Testis (tissue), 3 donors: ENCODE measurements around the gene ERAP2. TPM values are rescaled to one million over a fixed set of nuclear protein-coding genes. Genes with fewer than 3 reads are reported as not detected.
"Not testable (repeated sequence)": the region's sequence is repeated elsewhere in the genome, so short reads cannot be mapped to it uniquely, and the experiment has no call there.

Experiments used
- DNase-seq: peaks from one replicate; pipeline ENCODE4 v3.0.0-alpha.2; 2019
- H3K27ac ChIP-seq, 2 donors: fragments of 200-600 bp; sonication (generic); one replicate each; pipeline ENCODE4 v1.5.1; 2019
- H3K27me3 ChIP-seq: fragments of 200-600 bp; sonication (generic); one replicate; pipeline ENCODE4 v1.5.1; 2019
- H3K36me3 ChIP-seq: fragments of 200-600 bp; sonication (generic); one replicate; pipeline ENCODE4 v1.5.1; 2017; ENCODE audit warnings: low read depth; ENCODE audit errors: missing control alignments
- H3K4me1 ChIP-seq: fragments of 200-600 bp; sonication (generic); one replicate; pipeline ENCODE4 v1.5.1; 2019
- H3K4me3 ChIP-seq, 2 donors: fragments of 200-600 bp; sonication (generic); one replicate each; pipeline ENCODE4 v1.5.1; 2017 to 2019
- H3K9me3 ChIP-seq: fragments of 200-600 bp; sonication (generic); one replicate; pipeline ENCODE4 v1.5.1; 2017
- POLR2A ChIP-seq: fragments of 450-650 bp; IDR thresholded peaks from one replicate; pipeline ENCODE4 v1.6.1; 2017; ENCODE audit warnings: antibody characterized with exemption, mild to moderate bottlenecking, moderate library complexity
- WGBS, 2 donors: methylation state at CpG; one replicate each; pipeline ENCODE4 v1.1.5; 2018; 5-methylcytosine and 5-hydroxymethylcytosine counted together
- intact Hi-C: fragments of 100-400 bp; cut with DNase I; formaldehyde crosslinking; loops from one replicate; pipeline ENCODE4 v1.15.1; 2023; ENCODE audit warnings: low total_unique reads
- polyA plus RNA-seq: library from polyadenylated mRNA; stranded (reverse); fragments of 350-450 nt; fragmentation: Illumina TruSeq; extraction: RNeasy Lipid Tissue Mini Kit (QIAGEN cat#74804); gene quantifications from one replicate; pipeline ENCODE4 v1.2.3, GENCODE V29; 2014; ENCODE audit warnings: low read depth, low replicate concordance; ENCODE audit not compliant: insufficient read depth
- total RNA-seq, 2 donors: library from RNA; depleted of rRNA; stranded (reverse); fragments of >200 nt; gene quantifications; one replicate each; pipeline ENCODE4 v1.2.3, GENCODE V29; 2016
- TF ChIP-seq, protein P1 (sequence below), 3 experiments: fragments of 450-650 bp in 2 of 3; fragments of 200-600 bp in 1 of 3; sonication (generic) in 1 of 3; IDR thresholded peaks; one replicate each; pipeline ENCODE4 v1.5.1; 2016 to 2019; ENCODE audit warnings: antibody characterized with exemption in 3 of 3, mild to moderate bottlenecking in 2 of 3, moderate library complexity in 1 of 3

Gene ERAP2
- total and polyA plus RNA-seq, 3 donors from 2014 or later, result 4.0 to 5.6 (median 4.4) TPM

DNA sequence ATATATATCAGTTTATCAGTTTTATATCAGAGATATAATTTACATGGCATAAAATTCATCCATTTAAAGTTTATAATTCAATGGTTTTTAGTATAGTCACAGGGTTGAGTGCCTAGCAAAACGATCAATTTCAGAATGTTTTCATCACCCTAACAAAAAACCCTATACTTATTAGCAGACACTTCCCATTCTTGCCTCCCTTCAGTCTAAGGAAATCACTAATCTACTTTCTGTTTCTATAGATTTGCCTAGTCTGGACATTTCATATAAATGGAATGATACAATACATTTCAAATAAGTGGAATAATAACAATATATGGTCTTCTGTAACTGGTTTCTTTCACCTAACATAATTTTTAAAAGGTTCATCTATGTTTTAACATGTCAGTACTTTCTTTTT lies 50.0 kb downstream of the ERAP2 start:
- TF ChIP-seq, protein P1, sequence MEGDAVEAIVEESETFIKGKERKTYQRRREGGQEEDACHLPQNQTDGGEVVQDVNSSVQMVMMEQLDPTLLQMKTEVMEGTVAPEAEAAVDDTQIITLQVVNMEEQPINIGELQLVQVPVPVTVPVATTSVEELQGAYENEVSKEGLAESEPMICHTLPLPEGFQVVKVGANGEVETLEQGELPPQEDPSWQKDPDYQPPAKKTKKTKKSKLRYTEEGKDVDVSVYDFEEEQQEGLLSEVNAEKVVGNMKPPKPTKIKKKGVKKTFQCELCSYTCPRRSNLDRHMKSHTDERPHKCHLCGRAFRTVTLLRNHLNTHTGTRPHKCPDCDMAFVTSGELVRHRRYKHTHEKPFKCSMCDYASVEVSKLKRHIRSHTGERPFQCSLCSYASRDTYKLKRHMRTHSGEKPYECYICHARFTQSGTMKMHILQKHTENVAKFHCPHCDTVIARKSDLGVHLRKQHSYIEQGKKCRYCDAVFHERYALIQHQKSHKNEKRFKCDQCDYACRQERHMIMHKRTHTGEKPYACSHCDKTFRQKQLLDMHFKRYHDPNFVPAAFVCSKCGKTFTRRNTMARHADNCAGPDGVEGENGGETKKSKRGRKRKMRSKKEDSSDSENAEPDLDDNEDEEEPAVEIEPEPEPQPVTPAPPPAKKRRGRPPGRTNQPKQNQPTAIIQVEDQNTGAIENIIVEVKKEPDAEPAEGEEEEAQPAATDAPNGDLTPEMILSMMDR (IDR thresholded peaks at IDR 0.05), result no peak
- TF ChIP-seq POLR2A, result no peak
- H3K27ac ChIP-seq, result no peak overlapping the region
- H3K4me1 ChIP-seq, result no peaks in the 10 kb centered on the region
- no peaks in the 10 kb centered on the region for H3K27me3 ChIP-seq
- 90 to 96% methylated on average over 1 of the region's 1 CpG for WGBS, 2 donors
- no peak for DNase-seq
- intact Hi-C loops, result no loop called here
- H3K9me3 ChIP-seq, result no peaks in the 10 kb centered on the region
- no peak overlapping the region for H3K4me3 ChIP-seq
- H3K36me3 ChIP-seq, result no peaks in the 10 kb centered on the region

DNA sequence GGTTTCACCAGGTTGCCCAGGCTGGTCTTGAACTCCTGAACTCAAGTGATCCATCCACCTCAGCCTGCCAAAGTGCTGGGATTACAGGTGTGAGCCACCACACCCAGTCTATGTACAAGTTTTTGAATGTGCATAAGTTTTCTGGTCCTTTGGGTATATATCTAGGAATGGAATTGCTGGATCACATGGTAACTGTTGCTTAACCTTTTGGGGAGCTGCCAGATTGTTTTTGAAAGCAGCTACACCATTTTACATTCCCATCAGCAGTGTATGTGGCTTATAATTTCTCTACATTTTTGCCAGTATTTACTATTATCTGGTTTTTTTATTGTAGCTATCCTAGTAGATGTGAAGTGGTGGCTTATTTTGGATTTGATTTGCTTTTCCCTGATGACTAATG lies 50.7 kb downstream of the ERAP2 start:
- intact Hi-C loops, result no loop called here
- no peak for DNase-seq
- H3K27me3 ChIP-seq, result no peaks in the 10 kb centered on the region
- H3K9me3 ChIP-seq, result no peaks in the 10 kb centered on the region
- no peaks in the 10 kb centered on the region for H3K36me3 ChIP-seq
- H3K4me1 ChIP-seq, result no peaks in the 10 kb centered on the region
- no peak overlapping the region for H3K4me3 ChIP-seq
- TF ChIP-seq, protein P1 (IDR thresholded peaks at IDR 0.05), result no peak
- TF ChIP-seq POLR2A, result no peak
- H3K27ac ChIP-seq, result no peak overlapping the region

DNA sequence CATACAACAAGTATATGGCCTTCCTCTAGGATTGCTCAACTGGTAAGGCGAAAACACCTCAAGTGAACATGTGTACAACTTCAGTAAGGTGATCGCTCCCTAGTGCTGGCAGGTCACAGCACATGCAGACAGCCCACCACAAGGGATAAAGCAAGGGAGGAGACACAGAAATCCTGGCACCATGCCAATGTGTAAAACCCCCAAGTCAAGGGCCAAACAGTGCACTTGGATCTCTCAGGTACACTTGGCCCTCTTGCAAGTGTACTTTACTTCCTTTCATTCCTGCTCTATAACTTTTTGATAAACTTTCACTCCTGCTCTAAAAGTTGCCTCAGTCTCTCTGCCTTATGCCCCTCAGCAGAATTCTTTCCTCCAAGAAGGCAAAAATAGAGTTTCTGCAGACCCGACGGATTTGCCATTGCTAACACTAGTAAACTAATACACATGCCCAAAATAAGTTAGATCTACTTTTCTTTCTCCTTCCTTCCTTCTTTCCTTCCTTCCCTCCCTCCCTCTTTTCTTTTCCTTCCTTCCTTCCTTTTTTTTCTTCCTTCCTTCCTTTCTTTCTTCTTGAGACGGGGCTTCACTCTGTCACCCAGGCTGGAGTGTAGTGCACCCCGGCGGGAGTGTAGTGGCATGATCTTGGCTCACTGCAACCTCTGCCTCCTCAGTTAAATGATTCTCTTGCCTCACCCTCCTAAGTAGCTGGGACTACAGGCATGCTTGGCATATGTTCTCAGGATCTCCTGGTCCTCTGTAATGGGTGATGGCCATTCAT lies 52.8 kb downstream of the ERAP2 start:
- Histone ChIP-seq H3K36me3 (no peaks in the 10 kb centered on the region), H3K4me3 (no peak overlapping the region), H3K9me3 (no peaks in the 10 kb centered on the region), H3K27ac (no peak overlapping the region), H3K27me3 (no peaks in the 10 kb centered on the region), H3K4me1 (peaks cover 7% of the 10 kb centered on the region)
- intact Hi-C loops, result no loop called here
- WGBS, 2 donors, result 94 to 96% methylated on average over 6 to 7 of the region's 7 CpGs
- DNase-seq, result no peak
- TF ChIP-seq POLR2A, result no peak
- TF ChIP-seq, protein P1 (IDR thresholded peaks at IDR 0.05), result no peak

DNA sequence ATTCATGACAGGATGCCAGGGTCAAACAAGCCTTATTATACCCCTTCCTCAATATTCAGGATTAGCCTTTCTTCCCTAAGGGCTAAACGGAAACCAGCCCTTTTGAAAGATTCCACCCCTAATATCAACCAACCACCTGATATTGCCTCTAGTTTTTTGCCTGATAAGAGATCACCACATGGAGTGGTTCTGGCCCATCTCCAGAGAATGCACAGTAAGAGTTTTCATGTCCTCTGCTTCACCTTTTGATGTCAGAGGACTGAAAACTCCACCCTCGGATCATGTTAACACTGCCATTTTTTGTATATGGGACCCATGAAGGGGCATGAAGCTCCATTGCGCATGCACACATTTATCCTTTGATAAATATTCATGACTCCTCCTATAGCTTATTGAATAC lies 53.8 kb downstream of the ERAP2 start:
- Histone ChIP-seq H3K4me3 (no peak overlapping the region), H3K27me3 (no peaks in the 10 kb centered on the region), H3K36me3 (no peaks in the 10 kb centered on the region), H3K9me3 (no peaks in the 10 kb centered on the region), H3K4me1 (peaks cover 8% of the 10 kb centered on the region), H3K27ac (no peak overlapping the region)
- 88 to 96% methylated on average over 3 of the region's 3 CpGs for WGBS, 2 donors
- intact Hi-C loops, result no loop called here
- TF ChIP-seq, protein P1 (IDR thresholded peaks at IDR 0.05), result no peak
- no peak for TF ChIP-seq POLR2A
- DNase-seq, result no peak

DNA sequence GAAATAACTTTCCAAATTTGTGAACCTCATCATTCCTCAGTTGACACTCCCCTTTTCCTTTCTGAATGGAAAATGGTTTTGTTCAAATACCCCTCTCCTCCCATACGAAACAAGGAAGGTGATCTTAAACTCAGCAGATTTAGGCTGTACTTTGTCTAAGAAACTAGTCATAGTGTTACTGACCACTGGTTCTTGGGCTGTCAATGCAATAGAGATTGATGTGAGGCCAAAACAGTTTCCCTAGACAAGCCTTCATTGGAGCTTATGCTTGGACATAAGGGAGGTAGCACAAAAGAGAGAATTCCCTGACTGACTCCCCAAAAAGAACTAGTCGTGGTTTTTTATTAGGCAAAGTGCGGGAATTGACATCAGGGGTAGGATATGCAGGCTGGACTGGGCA lies 54.3 kb downstream of the ERAP2 start:
- H3K9me3 ChIP-seq, result no peaks in the 10 kb centered on the region
- no peak overlapping the region for H3K4me3 ChIP-seq
- DNase-seq, result no peak
- WGBS, 2 donors, result 76 to 98% methylated on average over 3 of the region's 3 CpGs
- H3K4me1 ChIP-seq, result peaks cover 8% of the 10 kb centered on the region
- intact Hi-C loops, result no loop called here
- TF ChIP-seq, protein P1 (IDR thresholded peaks at IDR 0.05), result no peak
- no peak for TF ChIP-seq POLR2A
- no peak overlapping the region for H3K27ac ChIP-seq
- no peaks in the 10 kb centered on the region for H3K27me3 ChIP-seq
- H3K36me3 ChIP-seq, result no peaks in the 10 kb centered on the region

DNA sequence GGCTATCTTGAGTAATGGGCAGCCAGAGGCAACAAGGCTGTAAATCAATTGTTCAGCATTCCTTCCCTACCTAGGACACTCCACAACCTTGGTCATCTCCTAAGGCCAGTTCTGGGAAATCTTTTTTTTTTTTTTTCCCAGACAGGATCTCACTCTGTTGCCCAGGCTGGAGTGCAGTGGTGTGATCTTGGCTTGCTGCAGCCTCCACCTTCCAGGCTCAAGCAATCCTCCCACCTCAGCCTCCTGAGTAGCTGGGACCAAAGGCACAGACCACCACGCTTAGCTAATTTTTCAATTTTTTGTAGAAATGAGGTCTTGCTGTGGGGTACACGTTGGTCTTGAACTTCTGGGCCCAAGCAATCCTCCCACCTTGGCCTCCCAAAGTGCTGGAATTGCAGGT lies 54.7 kb downstream of the ERAP2 start:
- 88 to 96% methylated on average over 2 of the region's 2 CpGs for WGBS, 2 donors
- H3K9me3 ChIP-seq, DNase-seq, H3K27ac ChIP-seq, H3K4me3 ChIP-seq, H3K4me1 ChIP-seq, intact Hi-C loops, H3K27me3 ChIP-seq, H3K36me3 ChIP-seq: not testable (repeated sequence)
